ENCODE results near the gene MCIDAS.

DNA sequence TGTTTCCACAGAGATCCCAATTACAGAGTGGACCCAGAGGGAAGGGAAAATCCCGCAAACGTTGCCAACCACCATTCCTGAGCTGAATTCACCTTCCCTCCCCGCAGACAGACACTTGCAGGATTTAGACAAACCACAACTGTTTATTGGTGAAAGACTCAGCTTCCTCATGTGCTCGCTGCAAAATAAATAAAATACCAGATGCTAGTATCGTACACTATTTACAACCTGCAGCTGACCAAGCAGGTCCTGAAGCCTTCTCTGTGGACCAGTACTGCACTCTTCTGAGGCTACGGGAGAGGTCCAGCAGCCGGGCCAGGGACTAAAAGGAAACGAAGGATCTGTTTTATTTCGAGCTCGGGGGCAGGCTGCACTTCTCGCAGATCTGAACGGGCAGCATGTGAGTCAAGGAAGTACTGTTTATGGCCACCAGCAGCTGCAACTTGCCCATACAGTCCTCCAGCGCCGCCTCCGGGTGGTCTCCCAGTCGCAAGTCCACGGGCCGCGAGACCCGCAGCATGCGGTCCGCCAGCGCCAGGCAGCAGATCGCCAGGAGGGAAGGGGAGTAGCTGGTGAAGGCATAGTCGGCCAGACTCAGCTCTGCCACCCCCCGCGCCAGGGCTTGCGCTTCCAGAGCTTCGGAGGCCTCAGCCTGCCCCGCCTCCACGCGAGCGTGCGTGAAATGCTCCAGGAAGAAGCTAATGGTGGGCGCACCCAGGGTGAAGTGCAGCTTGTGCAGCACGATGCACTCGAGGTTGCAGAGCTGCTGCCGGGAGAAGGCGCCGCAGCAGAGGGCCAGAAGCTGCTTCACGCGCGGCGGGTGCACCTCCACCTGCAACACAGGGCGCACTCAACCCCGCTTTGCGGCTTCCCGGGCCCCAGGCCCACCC, 4.2 kb upstream of the MCIDAS start:
- TF ChIP-seq, protein P1, sequence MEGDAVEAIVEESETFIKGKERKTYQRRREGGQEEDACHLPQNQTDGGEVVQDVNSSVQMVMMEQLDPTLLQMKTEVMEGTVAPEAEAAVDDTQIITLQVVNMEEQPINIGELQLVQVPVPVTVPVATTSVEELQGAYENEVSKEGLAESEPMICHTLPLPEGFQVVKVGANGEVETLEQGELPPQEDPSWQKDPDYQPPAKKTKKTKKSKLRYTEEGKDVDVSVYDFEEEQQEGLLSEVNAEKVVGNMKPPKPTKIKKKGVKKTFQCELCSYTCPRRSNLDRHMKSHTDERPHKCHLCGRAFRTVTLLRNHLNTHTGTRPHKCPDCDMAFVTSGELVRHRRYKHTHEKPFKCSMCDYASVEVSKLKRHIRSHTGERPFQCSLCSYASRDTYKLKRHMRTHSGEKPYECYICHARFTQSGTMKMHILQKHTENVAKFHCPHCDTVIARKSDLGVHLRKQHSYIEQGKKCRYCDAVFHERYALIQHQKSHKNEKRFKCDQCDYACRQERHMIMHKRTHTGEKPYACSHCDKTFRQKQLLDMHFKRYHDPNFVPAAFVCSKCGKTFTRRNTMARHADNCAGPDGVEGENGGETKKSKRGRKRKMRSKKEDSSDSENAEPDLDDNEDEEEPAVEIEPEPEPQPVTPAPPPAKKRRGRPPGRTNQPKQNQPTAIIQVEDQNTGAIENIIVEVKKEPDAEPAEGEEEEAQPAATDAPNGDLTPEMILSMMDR (IDR thresholded peaks at IDR 0.05) = no peak
- TF ChIP-seq ZFX (IDR thresholded peaks at IDR 0.05; ENCODE audit: borderline replicate concordance) = no peak

Data from 22Rv1 (cell line).